Gastroesophageal sphincter (tissue), 4 donors: Measurements from ENCODE around the gene KRT84. TPM values are rescaled to one million over a fixed set of nuclear protein-coding genes. Genes with fewer than 3 reads are reported as not detected.

Source experiments
- total RNA-seq, 4 donors: library from RNA; depleted of rRNA; stranded (reverse); fragments of >200 nt; gene quantifications; one replicate each; pipeline ENCODE4 v1.1.0, GENCODE V29; 2016

Gene KRT84
- total RNA-seq, 4 donors from 2014 or later, result not detected

Other genes starting within 250 kb of the KRT84 start
- gene KRT80, start 193.6 kb downstream of the KRT84 start, total RNA-seq, result under 1 TPM in 3 of 4 donors, not detected in 1; 0.16 to 0.54 (median 0.31) TPM
- 10 to 100 TPM in 1 of 4 donors, 1 to 10 TPM in 2, under 1 TPM in 1; 0.47 to 78.7 (median 4.3) TPM for gene KRT7, start 152.4 kb downstream of the KRT84 start, total RNA-seq
- 1 to 10 TPM in 1 of 4 donors, not detected in 3; 1.7 TPM for gene KRT86, start 111.0 kb downstream of the KRT84 start, total RNA-seq
- gene KRT81, start 94.1 kb downstream of the KRT84 start, total RNA-seq, result under 1 TPM in 1 of 4 donors, not detected in 3; 0.27 TPM
- not detected for gene KRT83, start 64.3 kb downstream of the KRT84 start, total RNA-seq
- not detected for gene KRT85, start 18.2 kb downstream of the KRT84 start, total RNA-seq
- gene KRT82, start 20.7 kb upstream of the KRT84 start, total RNA-seq, result not detected
- gene KRT75, start 48.7 kb upstream of the KRT84 start, total RNA-seq, result not detected
- gene KRT6B, start 66.5 kb upstream of the KRT84 start, total RNA-seq, result 10 to 100 TPM in 2 of 4 donors, 1 to 10 TPM in 1, under 1 TPM in 1; 0.54 to 60.8 (median 7.3) TPM
- 10 to 100 TPM in 2 of 4 donors, under 1 TPM in 1, not detected in 1; 0.50 to 52.0 (median 17.1) TPM for gene KRT6C, start 88.2 kb upstream of the KRT84 start, total RNA-seq
- 100 to 1,000 TPM in 1 of 4 donors, 10 to 100 TPM in 2, 1 to 10 TPM in 1; 2.7 to 713 (median 61.8) TPM for gene KRT6A, start 107.6 kb upstream of the KRT84 start, total RNA-seq
- 100 to 1,000 TPM in 1 of 4 donors, 10 to 100 TPM in 1, 1 to 10 TPM in 2; 4.6 to 452 (median 18.6) TPM for gene KRT5, start 134.7 kb upstream of the KRT84 start, total RNA-seq
- gene KRT71, start 167.5 kb upstream of the KRT84 start, total RNA-seq, result not detected
- not detected for gene KRT74, start 188.2 kb upstream of the KRT84 start, total RNA-seq
- not detected for gene KRT72, start 215.8 kb upstream of the KRT84 start, total RNA-seq
- gene KRT73, start 232.9 kb upstream of the KRT84 start, total RNA-seq, result not detected